Neuronal stem cell (in vitro differentiated cells): Measurements from ENCODE around the gene CTNND2.
A peak's percentile ranks its signal among the peaks of the same experiment; 100 is the strongest.

Experiments used
- DNase-seq: peaks from one replicate; pipeline ENCODE4 v3.0.0-alpha.2; 2013; ENCODE audit warnings: low spot score
- H2AFZ ChIP-seq: one replicate; pipeline ENCODE4 v1.6.1; 2013; ENCODE audit warnings: mild to moderate bottlenecking, low read length, inconsistent platforms
- H2AK5ac ChIP-seq: 2 replicates; pipeline ENCODE4 v1.6.1; 2013; ENCODE audit warnings: low read depth, mild to moderate bottlenecking, inconsistent platforms, low read length, moderate library complexity, mixed read lengths
- H2BK120ac ChIP-seq: 2 replicates; pipeline ENCODE4 v1.6.1; 2013; ENCODE audit warnings: low read depth, mild to moderate bottlenecking, inconsistent platforms, low read length, moderate library complexity, mixed read lengths
- H2BK12ac ChIP-seq: one replicate; pipeline ENCODE4 v1.6.1; 2013; ENCODE audit warnings: low read length, inconsistent platforms
- H2BK15ac ChIP-seq: 2 replicates; pipeline ENCODE4 v1.6.1; 2013; ENCODE audit warnings: mild to moderate bottlenecking, low read length, inconsistent platforms, mixed read lengths
- H2BK5ac ChIP-seq: one replicate; pipeline ENCODE4 v1.6.1; 2013; ENCODE audit warnings: inconsistent platforms, mild to moderate bottlenecking, low read length, moderate library complexity
- H3K14ac ChIP-seq: one replicate; pipeline ENCODE4 v1.6.1; 2013; ENCODE audit warnings: low read length, inconsistent platforms
- H3K18ac ChIP-seq: 2 replicates; pipeline ENCODE4 v1.6.1; 2013; ENCODE audit warnings: low read length, inconsistent platforms
- H3K23ac ChIP-seq: 2 replicates; pipeline ENCODE4 v1.6.1; 2013; ENCODE audit warnings: low read depth, mild to moderate bottlenecking, mixed read lengths, low read length, inconsistent platforms; ENCODE audit not compliant: poor library complexity
- H3K27ac ChIP-seq: replicated peaks from 3 replicates; pipeline ENCODE4 v1.5.1; 2013; ENCODE audit warnings: low read length, inconsistent platforms
- H3K27me3 ChIP-seq, 3 experiments: 2 replicates each; pipeline ENCODE4 v1.6.1; 2013; ENCODE audit warnings: low read length in 3 of 3, mild to moderate bottlenecking in 2 of 3, inconsistent platforms in 1 of 3, low read depth in 1 of 3, mixed read lengths in 1 of 3, moderate library complexity in 1 of 3; ENCODE audit not compliant: control insufficient read depth in 3 of 3, insufficient read depth in 3 of 3
- H3K36me3 ChIP-seq, 2 donors: replicated peaks in 1 of 2; 2 replicates each; pipeline ENCODE4 v1.6.1; 2013; ENCODE audit warnings: low read length in 2 of 2; ENCODE audit not compliant: control insufficient read depth in 2 of 2, insufficient read depth in 2 of 2
- H3K4ac ChIP-seq: 2 replicates; pipeline ENCODE4 v1.6.1; 2013; ENCODE audit warnings: inconsistent platforms, mild to moderate bottlenecking, low read length, moderate library complexity
- H3K4me1 ChIP-seq, 2 donors: 1 replicate in 1 of 2; 2 replicates in 1 of 2; pipeline ENCODE4 v1.6.1; 2013; ENCODE audit warnings: low read length in 2 of 2, low read depth in 1 of 2; ENCODE audit not compliant: control insufficient read depth in 2 of 2, insufficient read depth in 1 of 2
- H3K4me2 ChIP-seq: one replicate; pipeline ENCODE4 v1.6.1; 2013; ENCODE audit warnings: mild to moderate bottlenecking, low read length, inconsistent platforms; ENCODE audit not compliant: insufficient read depth, poor library complexity, severe bottlenecking
- H3K4me3 ChIP-seq, 2 donors: 2 replicates each; pipeline ENCODE4 v1.5.1; 2013; ENCODE audit warnings: low read length in 2 of 2, mild to moderate bottlenecking in 2 of 2, inconsistent platforms in 1 of 2, moderate library complexity in 1 of 2
- H3K79me1 ChIP-seq: one replicate; pipeline ENCODE4 v1.6.1; 2013; ENCODE audit warnings: low read depth, mild to moderate bottlenecking, inconsistent platforms, low read length, moderate library complexity
- H3K9ac ChIP-seq: one replicate; pipeline ENCODE4 v1.6.1; 2013; ENCODE audit warnings: mild to moderate bottlenecking, low read depth, low read length, inconsistent platforms; ENCODE audit not compliant: poor library complexity
- H3K9me3 ChIP-seq, 2 donors: replicated peaks in 1 of 2; 2 replicates each; pipeline versions ENCODE3 to v1.6.1; 2013; ENCODE audit warnings: low read length in 2 of 2, mild to moderate bottlenecking in 2 of 2, inconsistent platforms in 1 of 2, low read depth in 1 of 2, mixed read lengths in 1 of 2, moderate library complexity in 1 of 2; ENCODE audit not compliant: control insufficient read depth in 2 of 2, insufficient read depth in 1 of 2
- H4K8ac ChIP-seq: one replicate; pipeline ENCODE4 v1.6.1; 2013; ENCODE audit warnings: low read depth, mild to moderate bottlenecking, inconsistent platforms, low read length, moderate library complexity
- H4K91ac ChIP-seq: one replicate; pipeline ENCODE4 v1.6.1; 2013; ENCODE audit warnings: low read length, low read depth, mild to moderate bottlenecking, inconsistent platforms; ENCODE audit not compliant: poor library complexity
- WGBS, 2 donors: extraction: QIAGEN DNeasy Blood & Tissue Kit; methylation state at CpG; one replicate each; pipeline ENCODE4 v1.1.7; 2013; ENCODE audit warnings: missing lambda C conversion rate in 2 of 2, mixed read lengths in 1 of 2; ENCODE audit not compliant: insufficient read length in 2 of 2, insufficient replicate concordance in 1 of 2; ENCODE audit errors: extremely low coverage in 2 of 2; 5-methylcytosine and 5-hydroxymethylcytosine counted together

The CTNND2 gene

GRCh38 chr5:11878814-11879213 lies 25.4 kb downstream of the CTNND2 start:
- H2AFZ ChIP-seq, result no peak overlapping the region
- H3K27me3 ChIP-seq, result no peaks in the 10 kb centered on the region
- no peak for DNase-seq
- no peak overlapping the region for H3K4me2 ChIP-seq
- H2BK12ac ChIP-seq, result no peak overlapping the region
- H4K8ac ChIP-seq, result no peak overlapping the region
- H3K9me3 ChIP-seq, result no peaks in the 10 kb centered on the region
- no peak overlapping the region for H3K23ac ChIP-seq
- WGBS, 2 donors, result no CpG with 5 or more reads among the region's 7 CpGs
- no peak overlapping the region for H2BK15ac ChIP-seq
- no peaks in the 10 kb centered on the region for H3K4me1 ChIP-seq
- no peaks in the 10 kb centered on the region for H3K79me1 ChIP-seq
- no peaks in the 10 kb centered on the region for H3K36me3 ChIP-seq
- no peak overlapping the region for H3K14ac ChIP-seq
- H3K18ac ChIP-seq, result peak overlapping the region; percentile 64
- no peak overlapping the region for H3K27ac ChIP-seq
- H2AK5ac ChIP-seq, result no peak overlapping the region
- H2BK5ac ChIP-seq, result no peak overlapping the region
- H3K4ac ChIP-seq, result no peak overlapping the region
- H3K4me3 ChIP-seq, result no peak overlapping the region
- no peak overlapping the region for H4K91ac ChIP-seq
- no peak overlapping the region for H2BK120ac ChIP-seq
- H3K9ac ChIP-seq, result no peak overlapping the region

GRCh38 chr5:11873587-11873986 lies 30.7 kb downstream of the CTNND2 start:
- no CpG with 5 or more reads among the region's 4 CpGs for WGBS, 2 donors
- Histone ChIP-seq H3K9ac (no peak overlapping the region), H3K4me1 (peaks cover 0 to 1% of the 10 kb centered on the region in 2 donors), H2BK15ac (no peak overlapping the region), H3K14ac (no peak overlapping the region), H2BK12ac (no peak overlapping the region), H3K36me3 (no peaks in the 10 kb centered on the region), H4K91ac (no peak overlapping the region), H3K18ac (no peak overlapping the region), H3K27me3 (no peaks in the 10 kb centered on the region), H4K8ac (no peak overlapping the region), H3K23ac (no peak overlapping the region), H2BK120ac (no peak overlapping the region), H2AK5ac (no peak overlapping the region), H3K4me3 (no peak overlapping the region), H2AFZ (no peak overlapping the region), H3K4ac (no peak overlapping the region), H3K79me1 (no peaks in the 10 kb centered on the region), H3K27ac (no peak overlapping the region), H3K4me2 (no peak overlapping the region), H3K9me3 (peaks cover 0 to 1% of the 10 kb centered on the region in 2 donors), H2BK5ac (no peak overlapping the region)
- no peak for DNase-seq

GRCh38 chr5:11869203-11869602 lies 35.0 kb downstream of the CTNND2 start:
- no peak overlapping the region for H3K23ac ChIP-seq
- H3K4me3 ChIP-seq, result no peak overlapping the region
- H2AFZ ChIP-seq, result no peak overlapping the region
- peaks cover 0 to 1% of the 10 kb centered on the region in 2 donors for H3K4me1 ChIP-seq
- H3K14ac ChIP-seq, result no peak overlapping the region
- H4K91ac ChIP-seq, result no peak overlapping the region
- WGBS, 2 donors, result no CpG with 5 or more reads among the region's 1 CpG
- H2BK120ac ChIP-seq, result no peak overlapping the region
- H3K4me2 ChIP-seq, result no peak overlapping the region
- peaks cover 2% of the 10 kb centered on the region for H3K79me1 ChIP-seq
- H3K27ac ChIP-seq, result no peak overlapping the region
- H4K8ac ChIP-seq, result no peak overlapping the region
- H2BK5ac ChIP-seq, result no peak overlapping the region
- H3K4ac ChIP-seq, result no peak overlapping the region
- no peak overlapping the region for H3K18ac ChIP-seq
- DNase-seq, result no peak
- H3K9me3 ChIP-seq, result peaks cover 0 to 3% of the 10 kb centered on the region in 2 donors
- H3K36me3 ChIP-seq, result no peaks in the 10 kb centered on the region
- no peak overlapping the region for H2BK15ac ChIP-seq
- H2BK12ac ChIP-seq, result no peak overlapping the region
- H3K9ac ChIP-seq, result no peak overlapping the region
- no peak overlapping the region for H2AK5ac ChIP-seq
- H3K27me3 ChIP-seq, result no peaks in the 10 kb centered on the region

DNA sequence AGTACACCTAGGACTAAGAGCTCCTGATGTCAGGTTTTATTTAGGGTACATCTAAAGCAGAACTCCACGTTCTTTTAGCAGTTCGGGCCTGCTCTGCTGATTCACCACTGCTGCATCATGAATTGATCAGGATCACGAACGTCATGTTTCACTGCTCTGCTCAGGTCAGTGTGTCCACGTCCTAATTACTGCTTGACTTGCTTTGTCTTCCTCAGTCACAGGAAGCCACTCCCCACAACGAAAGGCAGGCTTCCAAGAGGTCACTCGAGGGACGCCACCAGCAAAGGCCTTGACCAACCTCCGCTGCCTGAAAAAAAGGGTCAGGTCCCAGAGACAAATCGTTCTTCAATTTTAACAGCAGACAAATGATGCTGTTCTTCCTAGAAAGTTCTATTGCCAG lies 40.3 kb downstream of the CTNND2 start:
- H3K79me1 ChIP-seq, result peaks cover 2% of the 10 kb centered on the region
- no peak overlapping the region for H4K91ac ChIP-seq
- no peaks in the 10 kb centered on the region for H3K36me3 ChIP-seq
- no peak overlapping the region for H3K18ac ChIP-seq
- WGBS, 2 donors, result no CpG with 5 or more reads among the region's 10 CpGs
- H2BK120ac ChIP-seq, result no peak overlapping the region
- H3K4ac ChIP-seq, result no peak overlapping the region
- no peak overlapping the region for H3K23ac ChIP-seq
- H3K14ac ChIP-seq, result no peak overlapping the region
- peak overlapping the region; percentile 37 for H2AFZ ChIP-seq
- no peak overlapping the region for H3K4me3 ChIP-seq
- H3K27ac ChIP-seq, result no peak overlapping the region
- no peak overlapping the region for H3K4me2 ChIP-seq
- H2AK5ac ChIP-seq, result no peak overlapping the region
- no peak overlapping the region for H4K8ac ChIP-seq
- H3K4me1 ChIP-seq, result peaks cover 0 to 3% of the 10 kb centered on the region in 2 donors
- no peak for DNase-seq
- no peak overlapping the region for H2BK5ac ChIP-seq
- H3K9ac ChIP-seq, result no peak overlapping the region
- H2BK12ac ChIP-seq, result no peak overlapping the region
- peaks cover 0 to 3% of the 10 kb centered on the region in 2 donors for H3K9me3 ChIP-seq
- no peak overlapping the region for H2BK15ac ChIP-seq
- no peaks in the 10 kb centered on the region for H3K27me3 ChIP-seq
